GM12878 (cell line): ENCODE measurements around the gene SNAI3. TPM values are rescaled to one million over a fixed set of nuclear protein-coding genes. Genes with fewer than 3 reads are reported as not detected.

ENCODE experiments used
- ATAC-seq: fragments of 200-7000 bp; cut with Tn5 transposase; 3 replicates; pipeline ENCODE4 v1.9.1; 2020; ENCODE audit warnings: mild to moderate bottlenecking, moderate library complexity
- BruUV-seq: library from RNA; stranded (reverse); fragments of 400-500 nt; replicated peaks from 2 replicates; lab custom pipeline; 2021; lab: Mats Ljungman, UMichigan
- CTCF ChIA-PET: fragments of 300-600 bp; sonication (Branson Sonifier 250); formaldehyde crosslinking; extraction: SDS; loops from one replicate; lab custom pipeline; 2021; ENCODE audit warnings: inconsistent platforms; lab: Yijun Ruan, JAX
- POLR2A ChIA-PET: fragments of 350-600 bp; formaldehyde crosslinking; extraction: SDS; loops from one replicate; lab custom pipeline; 2021; ENCODE audit warnings: inconsistent platforms; lab: Charles Lee
- RAD21 ChIA-PET: fragments of 300-600 bp; sonication (Branson Sonifier 250); formaldehyde crosslinking; loops from one replicate; lab custom pipeline; 2023; ENCODE audit warnings: antibody characterized with exemption; ENCODE audit not compliant: unreplicated experiment; lab: Charles Lee
- SMC1A ChIA-PET: fragments of 300-600 bp; sonication (Branson Sonifier 250); formaldehyde crosslinking; loops from one replicate; lab custom pipeline; 2023; ENCODE audit not compliant: unreplicated experiment, uncharacterized antibody; lab: Charles Lee
- DNase-seq: peaks from one replicate; pipeline ENCODE4 v3.0.0-alpha.2; 2011; ENCODE audit warnings: low read depth, low spot score
- FAIRE-seq: peaks from 3 replicates; lab custom pipeline; 2011; peaks lifted over from hg19 to GRCh38; lab: Jason Lieb, UNC
- H2AFZ ChIP-seq: 2 replicates; pipeline ENCODE4 v1.6.0; 2011; ENCODE audit warnings: low read depth, low read length, control low read depth; ENCODE audit not compliant: control insufficient read depth
- H3K27ac ChIP-seq: 2 replicates; pipeline ENCODE4 v1.5.1; 2011; ENCODE audit warnings: control low read depth; ENCODE audit not compliant: control insufficient read depth, insufficient read depth
- H3K27me3 ChIP-seq, 2 experiments: replicated peaks in 1 of 2; 2 replicates each; pipeline versions ENCODE4 v1.6.0 to v1.6.1; 2011; ENCODE audit warnings: low read length in 1 of 2; ENCODE audit not compliant: control insufficient read depth in 2 of 2, insufficient read depth in 2 of 2
- H3K36me3 ChIP-seq, 2 experiments: 2 replicates each; pipeline ENCODE4 v1.5.1; 2011; ENCODE audit warnings: low read length in 1 of 2; ENCODE audit not compliant: control insufficient read depth in 2 of 2, insufficient read depth in 2 of 2
- H3K4me1 ChIP-seq: 2 replicates; pipeline ENCODE4 v1.6.1; 2011; ENCODE audit warnings: mild to moderate bottlenecking, low read length, moderate library complexity, mixed read lengths; ENCODE audit not compliant: control insufficient read depth, insufficient read depth
- H3K4me2 ChIP-seq: 2 replicates; pipeline ENCODE4 v1.6.0; 2011; ENCODE audit warnings: control low read depth; ENCODE audit not compliant: control insufficient read depth, insufficient read depth
- H3K4me3 ChIP-seq: fragments of 200-600 bp; sonication (generic); 2 replicates; pipeline ENCODE4 v1.5.1; 2016
- H3K79me2 ChIP-seq: 2 replicates; pipeline ENCODE4 v1.6.0; 2011; ENCODE audit warnings: low read length; ENCODE audit not compliant: control insufficient read depth, insufficient read depth
- H3K9ac ChIP-seq: 2 replicates; pipeline ENCODE4 v1.8.0; 2011; ENCODE audit warnings: low read length, control low read depth, mixed read lengths; ENCODE audit not compliant: control insufficient read depth, insufficient read depth
- H3K9me3 ChIP-seq: replicated peaks from 3 replicates; pipeline ENCODE4 v1.5.1; 2011; ENCODE audit warnings: mild to moderate bottlenecking, low read length; ENCODE audit not compliant: control insufficient read depth, insufficient read depth
- H4K20me1 ChIP-seq: 2 replicates; pipeline ENCODE4 v1.6.0; 2011; ENCODE audit not compliant: control insufficient read depth, insufficient read depth
- CHD2 ChIP-seq: IDR thresholded peaks from 2 replicates; pipeline ENCODE4 v1.6.1; 2011; ENCODE audit warnings: low read depth, low read length, improper control_type of control experiment, borderline replicate concordance
- ELK1 ChIP-seq: IDR thresholded peaks from 2 replicates; pipeline ENCODE4 v1.6.1; 2012; ENCODE audit warnings: low read depth, low read length, improper control_type of control experiment
- RFX5 ChIP-seq: IDR thresholded peaks from 2 replicates; pipeline ENCODE4 v1.6.1; 2011; ENCODE audit warnings: low read depth, low read length, improper control_type of control experiment
- TARDBP ChIP-seq: IDR thresholded peaks from 2 replicates; pipeline ENCODE4 v1.6.1; 2016; ENCODE audit warnings: borderline replicate concordance
- WGBS: methylation state at CpG from one replicate; pipeline ENCODE4 v1.1.6; 2016; ENCODE audit warnings: low lambda C conversion rate; ENCODE audit not compliant: insufficient replicate concordance, insufficient coverage; ENCODE audit errors: missing lambda C conversion rate; 5-methylcytosine and 5-hydroxymethylcytosine counted together
- in situ Hi-C: fragments of 300-500 bp; cut with MboI; formaldehyde crosslinking; loops from 9 replicates; pipeline ENCODE4 v1.14.3; 2018; ENCODE audit warnings: mixed read lengths
- intact Hi-C: fragments of 100-400 bp; cut with micrococcal nuclease; formaldehyde crosslinking; loops from one replicate; pipeline ENCODE4 v1.14.2; 2022; ENCODE audit not compliant: unreplicated experiment
- polyA plus RNA-seq, 11 experiments: library from polyadenylated mRNA; depleted of rRNA in 4 of 11; unstranded in 6 of 11; stranded (reverse) in 5 of 11; fragments of >200 nt; fragmentation: Nextera tagmentation in 4 of 11; fragmentation: Illumina TruSeq in 1 of 11; extraction: Ambion mirVana in 4 of 11; extraction: Trizol in 1 of 11; gene quantifications; 1 replicate in 1 of 11; 2 replicates in 10 of 11; pipeline versions ENCODE4 v1.2.1 to v1.2.3, GENCODE V29; 2011 to 2016; ENCODE audit warnings: inconsistent platforms in 2 of 11, missing spikeins in 2 of 11, low read depth in 1 of 11
- total RNA-seq, 4 experiments: library from RNA; depleted of rRNA in 3 of 4; stranded (reverse); fragments of >200 nt in 3 of 4; fragmentation: Illumina TruSeq in 1 of 4; extraction: Trizol in 1 of 4; gene quantifications; 2 replicates each; pipeline versions ENCODE4 v1.2.1 to v1.2.3, GENCODE V29; 2013 to 2021

The SNAI3 gene
- total and polyA plus RNA-seq, 10 of the 15 experiments (the other 5 are each of a cell fraction or from before 2014, with no cell fraction given): 0.21 to 7.4 (median 3.0) TPM

- ATAC-seq (no peak), DNase-seq (no peak), FAIRE-seq (no peak)
- 89% methylated on average over 30 of the region's 33 CpGs for WGBS
- CTCF ChIA-PET: interaction anchor here (0.7 kb wide), 1 partner anchor 9 kb away, joined by 3 read pairs; no protein-coding TSS in a partner anchor
- Histone ChIP-seq H3K79me2 (no peaks in the 10 kb centered on the region), H3K4me2 (no peak overlapping the region)
- TF ChIP-seq CHD2: no peak
- TF ChIP-seq ELK1: no peak
- TF ChIP-seq RFX5: no peak
- no peak for TF ChIP-seq TARDBP
- TF ChIP-seq, all 136 proteins: peak for 0
- Histone ChIP-seq H3K27ac (no peak overlapping the region), H4K20me1 (no peaks in the 10 kb centered on the region), H3K4me1 (peaks cover 15% of the 10 kb centered on the region), H3K27me3 (no peaks in the 10 kb centered on the region; a peak in 1 of 4 replicates), H2AFZ (no peak overlapping the region), H3K36me3 (no peaks in the 10 kb centered on the region), H3K4me3 (no peak overlapping the region), H3K9ac (no peak overlapping the region), H3K9me3 (no peaks in the 10 kb centered on the region)
- intact Hi-C loops (no loop called here), in situ Hi-C loops (no loop called here)
- POLR2A ChIA-PET: interaction anchor here (0.6 kb wide), 1 partner anchor 30 kb away, joined by 3 read pairs; no protein-coding TSS in a partner anchor
- RAD21 ChIA-PET: no interaction called here
- SMC1A ChIA-PET: no interaction called here
- BruUV-seq: no TSS peak
Measured at GRCh38 chr16:88691129-88691813, 5.0 kb upstream of the SNAI3 start.
